Astrocyte (in vitro differentiated cells and primary cell): ENCODE results near the gene TM9SF4. TPM values are rescaled to one million over a fixed set of nuclear protein-coding genes. Genes with fewer than 3 reads are reported as not detected.

ENCODE experiments used
- DNase-seq: peaks from one replicate; pipeline ENCODE4 v3.0.0-alpha.2; 2010; ENCODE audit warnings: low read depth
- FAIRE-seq: peaks from 2 replicates; lab custom pipeline; 2011; peaks lifted over from hg19 to GRCh38; lab: Jason Lieb, UNC
- H2AFZ ChIP-seq: 2 replicates; pipeline ENCODE4 v1.6.0; 2012; ENCODE audit warnings: low read depth, low read length, inconsistent platforms
- H3K27ac ChIP-seq: 2 replicates; pipeline ENCODE4 v1.5.1; 2011; ENCODE audit warnings: low read depth, low read length, inconsistent platforms
- H3K27me3 ChIP-seq: 2 replicates; pipeline ENCODE4 v1.6.0; 2011; ENCODE audit warnings: low read length, inconsistent platforms; ENCODE audit not compliant: insufficient read depth
- H3K36me3 ChIP-seq: 2 replicates; pipeline ENCODE4 v1.5.1; 2011; ENCODE audit warnings: low read length, inconsistent platforms; ENCODE audit not compliant: insufficient read depth
- H3K4me1 ChIP-seq: 2 replicates; pipeline ENCODE4 v1.5.1; 2011; ENCODE audit warnings: low read length, inconsistent platforms; ENCODE audit not compliant: insufficient read depth
- H3K4me2 ChIP-seq: 2 replicates; pipeline ENCODE4 v1.6.0; 2012; ENCODE audit warnings: low read length, inconsistent platforms
- H3K4me3 ChIP-seq: 2 replicates; pipeline ENCODE4 v1.5.1; 2011; ENCODE audit warnings: low read depth, mild to moderate bottlenecking, low read length, inconsistent platforms; ENCODE audit not compliant: insufficient read depth
- H3K79me2 ChIP-seq: 2 replicates; pipeline ENCODE4 v1.6.0; 2012; ENCODE audit warnings: mild to moderate bottlenecking, low read length, inconsistent platforms; ENCODE audit not compliant: insufficient read depth
- H3K9ac ChIP-seq: 2 replicates; pipeline ENCODE4 v1.6.0; 2012; ENCODE audit warnings: mild to moderate bottlenecking, low read length, inconsistent platforms
- H3K9me3 ChIP-seq: 2 replicates; pipeline ENCODE4 v1.5.1; 2012; ENCODE audit warnings: low read depth, mild to moderate bottlenecking, low read length, inconsistent platforms; ENCODE audit not compliant: insufficient read depth
- H4K20me1 ChIP-seq: 2 replicates; pipeline ENCODE4 v1.6.0; 2012; ENCODE audit warnings: low read length, inconsistent platforms; ENCODE audit not compliant: insufficient read depth
- H3K27ac Mint-ChIP-seq: one replicate; pipeline ENCODE4 v1.8.0; 2021; ENCODE audit warnings: mild to moderate bottlenecking, mixed read lengths; ENCODE audit not compliant: unreplicated experiment
- H3K27me3 Mint-ChIP-seq: one replicate; pipeline ENCODE4 v1.8.0; 2021; ENCODE audit warnings: low read depth, mixed read lengths; ENCODE audit not compliant: unreplicated experiment
- H3K36me3 Mint-ChIP-seq: one replicate; pipeline ENCODE4 v1.8.0; 2021; ENCODE audit warnings: low read depth, mixed read lengths; ENCODE audit not compliant: unreplicated experiment
- H3K4me1 Mint-ChIP-seq: one replicate; pipeline ENCODE4 v1.8.0; 2021; ENCODE audit warnings: low read depth, mixed read lengths; ENCODE audit not compliant: unreplicated experiment
- H3K4me3 Mint-ChIP-seq: one replicate; pipeline ENCODE4 v1.8.0; 2021; ENCODE audit warnings: mild to moderate bottlenecking, moderate library complexity, mixed read lengths; ENCODE audit not compliant: unreplicated experiment
- H3K9me3 Mint-ChIP-seq: one replicate; pipeline ENCODE4 v1.8.0; 2021; ENCODE audit warnings: mild to moderate bottlenecking, mixed read lengths; ENCODE audit not compliant: unreplicated experiment
- CTCF ChIP-seq: IDR thresholded peaks from 2 replicates; pipeline ENCODE4 v1.5.1; 2011; ENCODE audit warnings: low read depth, mild to moderate bottlenecking, inconsistent platforms, low read length, moderate library complexity; ENCODE audit not compliant: insufficient read depth
- EZH2 ChIP-seq: IDR thresholded peaks from 2 replicates; pipeline ENCODE4 v1.6.1; 2012; ENCODE audit warnings: mild to moderate bottlenecking, low read length, inconsistent platforms; ENCODE audit not compliant: insufficient read depth
- total RNA-seq: library from RNA; stranded (reverse); gene quantifications from 2 replicates; pipeline ENCODE4 v1.2.1, GENCODE V29; 2021

The TM9SF4 gene
- total RNA-seq, 1 donor from 2014 or later, result 64.0 TPM

GRCh38 chr20:32127347-32127746 is 17.8 kb downstream of the TM9SF4 start:
- H3K36me3 Mint-ChIP-seq, result peaks cover 5% of the 10 kb centered on the region
- Histone ChIP-seq H3K27ac (no peak overlapping the region), H2AFZ (no peak overlapping the region), H3K4me3 (no peak overlapping the region), H3K9ac (no peak overlapping the region), H3K79me2 (peaks cover 90% of the 10 kb centered on the region), H3K36me3 (peaks cover 3% of the 10 kb centered on the region), H4K20me1 (peaks cover 84% of the 10 kb centered on the region), H3K9me3 (no peaks in the 10 kb centered on the region), H3K4me2 (no peak overlapping the region), H3K4me1 (no peaks in the 10 kb centered on the region), H3K27me3 (no peaks in the 10 kb centered on the region)
- H3K27ac Mint-ChIP-seq, result no peak overlapping the region
- H3K4me1 Mint-ChIP-seq, result no peaks in the 10 kb centered on the region
- peaks cover 2% of the 10 kb centered on the region for H3K9me3 Mint-ChIP-seq
- H3K27me3 Mint-ChIP-seq, result no peaks in the 10 kb centered on the region
- TF ChIP-seq CTCF (no peak), EZH2 (no peak)
- FAIRE-seq (no peak), DNase-seq (no peak)
- no peak overlapping the region for H3K4me3 Mint-ChIP-seq

GRCh38 chr20:32128167-32128566 is 18.7 kb downstream of the TM9SF4 start:
- Histone ChIP-seq H3K27me3 (no peaks in the 10 kb centered on the region), H3K9ac (no peak overlapping the region), H3K9me3 (no peaks in the 10 kb centered on the region), H3K4me2 (no peak overlapping the region), H4K20me1 (peaks cover 92% of the 10 kb centered on the region), H2AFZ (no peak overlapping the region), H3K27ac (no peak overlapping the region), H3K4me1 (no peaks in the 10 kb centered on the region), H3K4me3 (no peak overlapping the region), H3K79me2 (peaks cover 97% of the 10 kb centered on the region), H3K36me3 (peaks cover 3% of the 10 kb centered on the region)
- TF ChIP-seq CTCF (no peak), EZH2 (no peak)
- Mint-ChIP-seq H3K27ac (no peak overlapping the region), H3K36me3 (peaks cover 9% of the 10 kb centered on the region), H3K4me1 (no peaks in the 10 kb centered on the region), H3K9me3 (peaks cover 2% of the 10 kb centered on the region), H3K4me3 (no peak overlapping the region), H3K27me3 (no peaks in the 10 kb centered on the region)
- no peak for DNase-seq
- no peak for FAIRE-seq

GRCh38 chr20:32129863-32130262 is 20.3 kb downstream of the TM9SF4 start:
- no peak overlapping the region for H3K4me2 ChIP-seq
- Mint-ChIP-seq H3K36me3 (peaks cover 4% of the 10 kb centered on the region), H3K27ac (no peak overlapping the region), H3K4me3 (no peak overlapping the region), H3K9me3 (no peaks in the 10 kb centered on the region), H3K4me1 (no peaks in the 10 kb centered on the region), H3K27me3 (no peaks in the 10 kb centered on the region)
- no peak overlapping the region for H3K27ac ChIP-seq
- TF ChIP-seq EZH2, result no peak
- TF ChIP-seq CTCF, result no peak
- H3K9me3 ChIP-seq, result no peaks in the 10 kb centered on the region
- H4K20me1 ChIP-seq, result peaks cover 90% of the 10 kb centered on the region
- no peak overlapping the region for H3K9ac ChIP-seq
- no peak overlapping the region for H3K4me3 ChIP-seq
- no peaks in the 10 kb centered on the region for H3K4me1 ChIP-seq
- no peaks in the 10 kb centered on the region for H3K36me3 ChIP-seq
- no peaks in the 10 kb centered on the region for H3K27me3 ChIP-seq
- FAIRE-seq (no peak), DNase-seq (no peak)
- H3K79me2 ChIP-seq, result peaks cover 88% of the 10 kb centered on the region
- no peak overlapping the region for H2AFZ ChIP-seq
